ENCODE results near the gene ARHGAP6.
"Not testable (repeated sequence)": the region's sequence is repeated elsewhere in the genome, so short reads cannot be mapped to it uniquely, and the experiment has no call there.

The ARHGAP6 gene

GRCh38 chrX:11525685-11526084 is 140.0 kb downstream of the ARHGAP6 start:
- DNase-seq (ENCODE audit: low spot score) = no peak

GRCh38 chrX:11519234-11519633 is 146.5 kb downstream of the ARHGAP6 start:
- not testable (repeated sequence) for DNase-seq (ENCODE audit: low spot score)

GRCh38 chrX:11509786-11510185 is 155.9 kb downstream of the ARHGAP6 start:
- DNase-seq (ENCODE audit: low spot score) = no peak

- no peak for DNase-seq (ENCODE audit: low spot score)
Observed at GRCh38 chrX:11504234-11504633, 161.5 kb downstream of the ARHGAP6 start.

GRCh38 chrX:11499076-11500044 is 166.4 kb downstream of the ARHGAP6 start:
- DNase-seq (ENCODE audit: low spot score) = no peak

GRCh38 chrX:11491375-11491774 is 174.3 kb downstream of the ARHGAP6 start:
- not testable (repeated sequence) for DNase-seq (ENCODE audit: low spot score)

- no peak for DNase-seq (ENCODE audit: low spot score)
Observed at GRCh38 chrX:11484290-11484689, 181.4 kb downstream of the ARHGAP6 start.

- DNase-seq (ENCODE audit: low spot score) = no peak
Observed at GRCh38 chrX:11481035-11481434, 184.7 kb downstream of the ARHGAP6 start.

- no peak for DNase-seq (ENCODE audit: low spot score)
Observed at GRCh38 chrX:11480626-11481025, 185.1 kb downstream of the ARHGAP6 start.

GRCh38 chrX:11478911-11479310 is 186.8 kb downstream of the ARHGAP6 start:
- no peak for DNase-seq (ENCODE audit: low spot score)

GRCh38 chrX:11478026-11478425 is 187.7 kb downstream of the ARHGAP6 start:
- no peak for DNase-seq (ENCODE audit: low spot score)

GRCh38 chrX:11474576-11474975 is 191.1 kb downstream of the ARHGAP6 start:
- no peak for DNase-seq (ENCODE audit: low spot score)

- no peak for DNase-seq (ENCODE audit: low spot score)
Observed at GRCh38 chrX:11474021-11474420, 191.7 kb downstream of the ARHGAP6 start.

- DNase-seq (ENCODE audit: low spot score) = no peak
Observed at GRCh38 chrX:11472879-11473278, 192.8 kb downstream of the ARHGAP6 start.

- no peak for DNase-seq (ENCODE audit: low spot score)
Observed at GRCh38 chrX:11472381-11472780, 193.3 kb downstream of the ARHGAP6 start.

- DNase-seq (ENCODE audit: low spot score) = no peak
Observed at GRCh38 chrX:11470250-11470974, 195.3 kb downstream of the ARHGAP6 start.

- no peak for DNase-seq (ENCODE audit: low spot score)
Observed at GRCh38 chrX:11465648-11466411, 199.9 kb downstream of the ARHGAP6 start.

- DNase-seq (ENCODE audit: low spot score) = no peak
Observed at GRCh38 chrX:11464836-11465463, 200.8 kb downstream of the ARHGAP6 start.

GRCh38 chrX:11464380-11464779 is 201.3 kb downstream of the ARHGAP6 start:
- DNase-seq (ENCODE audit: low spot score) = no peak

- no peak for DNase-seq (ENCODE audit: low spot score)
Observed at GRCh38 chrX:11462648-11463047, 203.1 kb downstream of the ARHGAP6 start.

- no peak for DNase-seq (ENCODE audit: low spot score)
Observed at GRCh38 chrX:11462136-11462535, 203.6 kb downstream of the ARHGAP6 start.

Measured in ecto neural progenitor cell (in vitro differentiated cells).